ENCODE results near the gene ANKRD13B. TPM values are rescaled to one million over a fixed set of nuclear protein-coding genes. Genes with fewer than 3 reads are reported as not detected.

The ANKRD13B gene
- total RNA-seq, 1 experiment from 2014 or later: 17.9 TPM

- Mint-ChIP-seq H3K9me3 (ENCODE audit: unreplicated experiment) (no peaks in the 10 kb centered on the region), H3K27me3 (ENCODE audit: insufficient read depth, unreplicated experiment) (no peaks in the 10 kb centered on the region), H3K4me3 (ENCODE audit: unreplicated experiment) (no peak overlapping the region), H3K4me1 (ENCODE audit: insufficient read depth, unreplicated experiment) (no peaks in the 10 kb centered on the region), H3K27ac (ENCODE audit: low read depth, unreplicated experiment) (no peak overlapping the region), H3K36me3 (ENCODE audit: insufficient read depth, unreplicated experiment) (peaks cover 30% of the 10 kb centered on the region)
- CTCF ChIA-PET: interaction anchor here (1.0 kb wide), 1 partner anchor 10 kb away, joined by 3 read pairs; no protein-coding TSS in a partner anchor
- BruUV-seq (replicated peaks): no TSS peak
- intact Hi-C loops (cut with micrococcal nuclease): no loop called here
- TF ChIP-seq CTCF (IDR thresholded peaks at IDR 0.05; ENCODE audit: unreplicated experiment): no peak
- POLR2A ChIA-PET: no interaction called here
- DNase-seq (ENCODE audit: unreplicated experiment): no peak
These were observed 68.3 kb downstream of the ANKRD13B start for GRCh38 chr17:29661213-29661612.

DNA sequence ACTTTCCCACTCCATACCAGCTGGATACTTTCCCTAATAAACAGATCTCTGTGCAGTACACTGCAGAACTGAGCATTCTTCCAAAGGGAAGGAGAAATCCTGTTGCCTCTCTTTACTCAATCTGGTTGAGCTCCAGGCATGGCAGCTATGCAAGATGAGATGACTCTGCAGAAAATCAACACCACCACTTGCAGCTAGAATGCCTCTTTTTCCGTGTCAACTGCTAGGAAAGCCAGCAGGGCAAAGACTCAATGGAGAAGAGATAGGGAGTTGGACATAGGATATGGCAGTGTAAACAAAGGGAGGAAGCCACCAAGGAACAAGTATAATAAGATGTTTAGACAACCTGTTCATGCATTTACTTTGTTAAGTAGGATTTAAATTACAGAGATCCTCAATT, 70.2 kb downstream of the ANKRD13B start:
- ChIA-PET CTCF (no interaction called here), POLR2A (interaction anchor here (0.7 to 1.5 kb wide), 3 partner anchors 8 to 48 kb away, joined by 3 to 4 read pairs (median 3); no protein-coding TSS in a partner anchor)
- DNase-seq (ENCODE audit: unreplicated experiment): no peak
- no peak for TF ChIP-seq CTCF (IDR thresholded peaks at IDR 0.05; ENCODE audit: unreplicated experiment)
- H3K36me3 Mint-ChIP-seq (ENCODE audit: insufficient read depth, unreplicated experiment): peaks cover 34% of the 10 kb centered on the region
- H3K4me1 Mint-ChIP-seq (ENCODE audit: insufficient read depth, unreplicated experiment): no peaks in the 10 kb centered on the region
- no peaks in the 10 kb centered on the region for H3K27me3 Mint-ChIP-seq (ENCODE audit: insufficient read depth, unreplicated experiment)
- intact Hi-C loops (cut with micrococcal nuclease): no loop called here
- no peaks in the 10 kb centered on the region for H3K9me3 Mint-ChIP-seq (ENCODE audit: unreplicated experiment)
- BruUV-seq (replicated peaks): no TSS peak
- no peak overlapping the region for H3K27ac Mint-ChIP-seq (ENCODE audit: low read depth, unreplicated experiment)
- no peak overlapping the region for H3K4me3 Mint-ChIP-seq (ENCODE audit: unreplicated experiment)

Other genes starting within 250 kb of the ANKRD13B start
- gene TAOK1, start 202.8 kb upstream of the ANKRD13B start, total RNA-seq (2022): 68.7 and 84.2 TPM in 2 replicates
- 2.8 and 4.9 TPM in 2 replicates for gene ABHD15, start 26.1 kb upstream of the ANKRD13B start, total RNA-seq (2022)
- 29.6 and 34.5 TPM in 2 replicates for gene TP53I13, start 24.4 kb upstream of the ANKRD13B start, total RNA-seq (2022)
- gene GIT1, start 3.5 kb upstream of the ANKRD13B start, total RNA-seq (2022): 49.0 and 52.6 TPM in 2 replicates
- gene CORO6, start 29.8 kb downstream of the ANKRD13B start, total RNA-seq (2022): 1.4 and 1.6 TPM in 2 replicates

Data from MCF 10A (cell line).